Left forelimb (tissue), 1 donor: Measurements from ENCODE around the gene SSR2.

Source experiments
- DNase-seq: peaks from one replicate; pipeline ENCODE4 v3.0.0-alpha.2; 2018; ENCODE audit warnings: low spot score

Gene SSR2

DNA sequence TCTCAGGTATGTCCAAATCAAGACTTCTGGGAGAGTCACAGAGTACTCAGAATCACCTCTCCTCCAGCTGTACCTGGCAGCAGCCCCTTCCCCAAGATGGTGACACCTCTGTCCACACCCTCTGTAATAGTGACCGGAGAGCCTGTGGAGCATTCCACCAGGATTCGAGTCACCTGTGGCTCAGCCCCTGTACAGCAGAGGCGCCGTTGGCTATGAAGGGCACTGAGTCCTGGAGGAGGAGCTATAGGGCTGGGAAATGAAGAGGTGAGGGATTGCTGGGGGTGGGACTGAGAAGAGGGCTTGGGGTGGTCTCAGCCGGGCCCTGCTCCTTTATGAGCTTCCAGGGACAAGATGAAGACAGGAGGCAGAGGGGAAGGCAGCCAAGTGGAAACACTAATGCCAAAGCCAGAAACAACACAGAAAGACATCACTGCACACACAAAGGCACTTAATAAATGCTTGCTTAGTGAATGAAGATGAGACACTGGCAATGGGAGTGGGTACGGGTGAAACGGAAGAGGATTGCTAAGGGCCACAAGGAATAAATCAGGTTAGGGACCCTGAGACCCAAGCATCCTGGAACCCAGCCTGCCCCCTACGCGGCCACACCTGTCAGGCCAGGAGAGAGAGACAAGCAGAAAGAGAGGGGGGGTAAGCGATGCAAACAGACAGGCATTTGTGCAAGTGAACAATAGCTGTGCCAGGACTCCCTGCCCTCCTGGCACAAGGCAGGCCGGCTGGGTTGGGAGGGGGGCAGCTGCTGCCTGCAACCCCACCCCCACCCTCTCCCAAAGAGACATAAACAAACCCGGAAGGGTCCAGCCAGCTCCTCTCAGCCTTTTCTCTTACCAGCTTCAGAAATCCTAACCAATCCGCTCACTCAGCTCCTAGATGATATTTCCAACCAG is 46.3 kb downstream of the SSR2 start:
- DNase-seq, result no peak

DNA sequence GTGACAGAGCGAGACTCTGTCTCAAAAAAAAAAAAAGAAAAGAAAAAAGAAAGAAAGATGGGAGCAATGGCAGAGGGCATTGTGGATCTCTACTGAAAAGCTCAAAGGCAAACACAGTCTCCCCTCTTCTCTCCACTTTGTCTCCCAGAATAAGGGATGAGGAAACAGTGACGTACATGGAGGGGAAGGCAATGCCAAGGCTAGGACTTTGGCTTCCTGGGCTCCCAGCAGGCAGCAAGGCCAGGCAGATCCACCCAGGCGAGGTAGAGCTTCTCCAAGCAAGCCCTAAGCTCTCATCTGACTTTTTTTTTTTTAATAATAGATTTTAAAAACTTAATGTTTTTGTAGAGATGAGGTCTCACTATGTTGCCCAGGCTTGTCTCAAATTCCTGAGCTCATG is 47.0 kb downstream of the SSR2 start:
- no peak for DNase-seq

DNA sequence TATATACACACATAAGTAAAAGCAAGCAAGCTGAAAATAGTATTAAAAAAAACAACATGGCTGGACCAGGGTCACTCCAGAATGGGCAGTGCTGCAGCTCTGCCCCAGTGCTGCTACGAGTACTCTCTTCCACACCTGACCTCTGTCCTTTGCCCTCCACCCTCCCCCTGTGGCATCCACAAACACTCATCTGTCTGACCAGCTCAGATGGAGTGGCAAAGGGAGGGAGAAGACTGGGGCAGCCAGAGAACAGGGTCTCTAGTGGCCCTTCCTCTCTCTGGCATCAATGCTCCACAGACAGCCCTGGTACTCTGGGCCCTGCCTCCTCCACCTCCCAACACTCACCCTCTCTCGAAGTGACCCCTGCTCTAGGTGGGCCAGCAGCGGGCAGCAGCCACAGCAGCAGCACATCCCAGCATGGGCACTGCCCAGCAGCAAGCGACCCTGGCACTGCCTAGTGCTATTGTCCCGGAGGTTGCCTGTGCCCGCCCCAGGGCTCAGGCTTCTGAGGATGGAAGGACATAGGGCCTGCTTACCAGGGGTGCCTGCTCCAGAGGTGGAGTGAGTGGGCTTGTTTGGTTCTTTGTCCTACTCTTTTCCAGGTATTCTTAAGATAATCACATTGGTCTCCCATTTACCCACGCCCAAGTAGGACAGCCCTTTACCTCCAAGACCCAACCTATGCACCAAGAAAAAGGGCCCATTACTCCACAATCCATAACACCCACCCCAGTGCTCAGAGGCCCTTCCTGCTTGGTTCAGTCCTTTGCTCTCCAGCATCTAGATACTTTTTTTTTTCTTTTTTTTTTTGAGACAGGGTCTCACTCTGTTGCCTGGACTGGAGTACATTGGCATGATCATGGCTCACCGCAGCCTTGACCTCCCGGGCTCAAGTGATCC is 48.6 kb downstream of the SSR2 start:
- DNase-seq, result no peak

DNA sequence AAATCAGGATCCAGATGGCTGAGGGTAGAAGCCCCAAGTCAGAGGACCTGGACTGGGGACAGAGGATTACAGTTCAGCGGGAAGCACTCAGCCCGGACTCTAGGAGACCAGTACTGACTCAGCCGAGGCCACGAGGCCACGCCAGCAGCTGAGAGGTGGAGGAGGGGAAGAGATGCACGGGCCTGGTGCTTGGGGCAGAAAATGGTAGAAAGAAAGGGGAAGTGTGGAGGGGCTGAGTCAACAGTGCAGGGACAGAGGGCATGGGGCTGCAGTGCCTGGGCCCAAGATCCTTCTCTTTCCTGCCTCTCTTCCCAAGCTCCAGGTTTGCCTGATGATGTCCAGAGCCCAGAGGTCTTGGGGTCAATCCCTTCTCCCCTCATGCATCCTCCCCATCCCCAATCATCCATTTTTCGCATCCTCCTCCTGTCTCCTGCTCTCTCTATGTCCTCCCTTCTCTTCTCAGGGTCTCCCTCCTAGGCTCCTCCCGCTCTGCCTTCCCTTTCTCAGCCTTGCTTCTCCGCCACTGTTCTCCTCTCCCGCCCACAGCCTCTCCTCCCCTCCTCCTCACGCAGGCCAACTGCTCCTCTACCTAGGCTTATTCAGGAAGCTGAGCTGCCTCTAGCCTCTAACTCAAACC is 50.1 kb downstream of the SSR2 start:
- DNase-seq, result no peak

DNA sequence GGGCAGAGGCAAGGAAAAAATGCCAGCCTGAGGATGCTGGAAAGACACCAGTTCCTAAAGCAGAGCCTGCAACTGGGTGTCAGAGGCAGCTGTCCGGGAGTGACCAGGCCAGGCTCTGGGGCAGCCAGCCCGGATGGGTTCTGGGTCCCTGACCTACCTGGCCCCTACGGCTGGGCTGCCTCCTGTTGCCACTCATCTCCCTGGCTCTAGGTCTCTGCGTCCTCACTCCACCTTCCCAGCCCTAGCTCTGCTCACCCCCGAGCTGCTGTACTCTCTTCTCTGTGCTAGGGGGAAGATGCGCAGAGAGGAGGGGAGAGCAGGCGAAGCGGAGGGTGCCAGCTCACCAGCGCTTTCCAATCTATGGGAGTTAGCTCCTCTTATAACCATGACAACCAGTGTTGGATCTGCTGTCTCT is 51.4 kb downstream of the SSR2 start:
- no peak for DNase-seq

DNA sequence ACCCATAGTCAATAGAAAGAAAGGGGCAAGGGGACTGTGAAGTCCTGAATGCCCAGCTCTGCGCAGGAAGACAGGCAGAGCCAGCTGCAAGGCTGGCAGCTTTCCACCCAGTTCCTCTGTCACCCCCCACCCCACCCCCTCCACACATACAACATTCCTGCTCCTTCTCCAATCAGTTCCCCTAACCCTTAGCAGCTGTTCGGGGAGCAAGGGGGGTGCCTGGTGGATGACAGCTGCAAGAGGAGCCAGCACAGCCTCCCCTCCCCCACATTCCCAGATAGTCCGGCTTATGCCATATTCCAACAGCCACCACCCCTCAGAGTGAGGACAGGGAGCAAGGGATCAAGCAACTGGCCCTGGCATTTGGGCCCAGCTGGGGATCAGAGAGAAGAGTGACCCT is 52.1 kb downstream of the SSR2 start:
- DNase-seq, result peak; percentile 86

DNA sequence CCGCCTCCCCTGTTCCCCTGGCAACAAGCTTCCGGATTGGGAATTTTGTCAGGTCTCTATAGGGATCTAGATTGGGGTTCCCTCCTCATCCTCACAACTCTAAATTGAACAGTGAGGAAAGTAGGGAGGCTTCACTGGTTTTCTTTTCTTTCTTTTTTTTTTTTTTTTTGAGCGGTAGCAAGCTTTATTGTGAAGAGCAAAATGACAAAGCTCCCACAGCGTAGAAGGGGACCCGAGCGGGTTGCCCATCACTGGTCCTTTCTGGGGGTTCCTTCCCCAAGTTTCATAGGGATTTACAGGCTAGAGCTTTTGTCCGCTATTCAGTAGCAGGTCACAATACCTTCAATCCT is 52.7 kb downstream of the SSR2 start:
- no peak for DNase-seq

DNA sequence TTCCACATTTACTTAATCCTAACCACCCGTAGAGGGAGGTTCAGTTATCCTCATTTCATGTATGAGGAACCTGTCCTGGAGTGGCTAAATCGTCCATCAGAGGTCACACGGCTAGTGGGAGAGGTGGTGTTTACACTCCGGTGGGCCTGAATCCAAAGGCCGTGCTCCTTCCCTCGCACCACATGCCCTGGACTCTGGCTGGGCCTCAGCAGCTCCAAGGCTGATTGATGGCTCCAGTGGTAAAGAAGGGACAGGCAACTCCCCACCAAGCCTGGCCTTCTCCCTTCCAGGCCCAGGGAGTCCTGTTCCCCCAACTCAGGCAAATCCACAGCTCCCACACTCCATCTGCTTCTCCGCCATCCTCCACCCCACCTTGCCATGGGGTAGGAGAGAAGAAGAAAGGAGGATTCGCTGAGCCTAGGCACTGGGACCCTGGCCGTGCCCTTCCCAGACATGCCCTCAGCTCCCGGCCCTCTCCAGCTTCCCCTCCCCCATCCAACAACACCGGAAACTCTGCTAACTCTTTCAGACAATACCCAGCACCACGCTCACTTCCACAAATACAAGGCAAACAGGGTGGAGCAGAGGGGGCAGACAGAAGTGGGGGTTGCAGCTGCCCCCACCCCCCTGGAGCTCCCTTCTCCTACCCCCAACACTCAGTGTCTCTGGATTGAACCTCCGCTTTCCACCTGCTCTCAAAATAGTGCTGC is 53.3 kb downstream of the SSR2 start:
- no peak for DNase-seq

DNA sequence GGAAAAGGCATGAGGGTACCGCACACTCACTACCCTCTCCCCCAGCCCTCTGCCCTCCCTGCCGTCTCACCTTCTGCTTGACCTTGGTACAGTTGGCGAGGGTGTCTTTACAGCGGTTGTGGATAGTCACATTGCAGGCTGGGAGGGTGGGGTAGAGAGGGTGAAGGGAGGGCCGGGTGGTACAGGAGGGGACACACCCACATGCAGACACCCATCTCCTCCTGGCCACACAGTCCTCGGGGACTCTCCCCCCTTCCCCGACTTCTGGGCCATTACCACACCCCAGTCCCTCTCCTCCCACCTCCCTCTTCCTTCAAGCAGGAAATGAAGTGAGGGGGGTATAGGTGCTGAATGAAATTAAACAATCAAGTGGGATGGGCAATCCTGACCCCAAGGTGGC is 54.0 kb downstream of the SSR2 start:
- DNase-seq, result no peak

DNA sequence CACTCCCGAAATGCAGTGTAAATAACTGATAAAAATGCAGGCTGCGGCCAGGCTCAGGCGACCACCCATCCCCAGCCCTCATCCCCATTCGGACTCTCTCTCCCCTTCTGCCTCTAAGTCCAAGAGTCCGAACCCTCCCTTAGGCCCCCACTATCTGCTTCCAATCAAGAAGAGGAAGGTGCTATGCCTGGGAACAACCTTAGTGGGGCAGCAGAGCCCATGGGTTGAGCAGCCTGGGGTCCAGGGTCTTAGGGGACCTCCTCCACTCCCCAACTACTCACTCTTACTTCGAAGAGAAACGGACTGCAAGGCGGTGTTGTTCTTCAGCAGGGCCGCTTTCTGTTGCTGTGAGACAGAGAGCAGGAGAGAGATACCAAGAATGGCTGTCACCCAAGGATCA is 54.6 kb downstream of the SSR2 start:
- DNase-seq, result no peak

DNA sequence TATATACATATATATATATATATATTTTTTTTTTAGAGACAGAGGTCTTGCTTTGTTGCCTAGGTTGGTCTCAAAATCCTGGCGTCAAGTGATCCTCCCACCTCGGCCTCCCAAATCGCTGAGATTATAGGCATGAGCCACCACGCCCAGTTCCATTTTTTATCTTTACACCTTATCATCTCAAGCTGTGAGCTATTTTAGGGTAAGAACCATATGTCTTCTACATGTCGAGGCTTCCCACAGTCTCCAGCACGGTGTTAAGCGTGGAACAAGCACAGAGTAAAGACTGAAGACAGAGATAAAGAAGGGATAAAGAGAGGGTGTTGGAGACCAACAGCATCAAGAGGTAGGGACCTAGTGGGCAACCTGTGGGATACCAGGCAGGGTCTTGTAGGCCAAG is 56.6 kb downstream of the SSR2 start:
- no peak for DNase-seq

DNA sequence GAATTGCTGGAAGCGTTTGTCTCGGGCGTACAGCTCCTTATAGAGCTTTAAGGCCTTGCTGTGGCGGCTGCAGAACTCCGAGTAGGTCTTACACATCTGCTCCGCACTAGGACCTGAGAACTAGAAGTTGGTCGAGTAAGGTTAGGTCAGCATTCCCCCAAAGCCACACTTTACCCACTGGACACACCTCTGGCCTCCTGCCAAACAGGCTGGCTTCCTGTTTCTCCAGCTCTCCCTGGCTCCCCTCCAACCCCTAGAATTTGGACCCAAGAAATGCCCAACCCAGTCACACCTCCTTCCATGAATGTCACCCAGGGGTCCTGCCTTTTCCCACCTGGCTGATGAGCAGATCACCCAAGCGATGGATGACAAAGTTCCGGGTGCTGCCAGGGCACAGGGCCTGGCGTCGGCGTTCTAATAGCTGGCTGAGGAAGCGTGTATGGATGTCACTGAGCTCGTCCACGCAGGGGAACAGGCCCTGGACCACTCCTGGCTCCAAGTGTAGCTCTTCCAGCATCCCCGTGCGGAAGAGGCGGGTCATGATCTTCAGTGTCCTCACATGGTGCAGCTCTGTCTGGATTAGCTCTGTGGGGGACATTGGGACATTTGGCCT is 58.0 kb downstream of the SSR2 start:
- DNase-seq, result no peak

DNA sequence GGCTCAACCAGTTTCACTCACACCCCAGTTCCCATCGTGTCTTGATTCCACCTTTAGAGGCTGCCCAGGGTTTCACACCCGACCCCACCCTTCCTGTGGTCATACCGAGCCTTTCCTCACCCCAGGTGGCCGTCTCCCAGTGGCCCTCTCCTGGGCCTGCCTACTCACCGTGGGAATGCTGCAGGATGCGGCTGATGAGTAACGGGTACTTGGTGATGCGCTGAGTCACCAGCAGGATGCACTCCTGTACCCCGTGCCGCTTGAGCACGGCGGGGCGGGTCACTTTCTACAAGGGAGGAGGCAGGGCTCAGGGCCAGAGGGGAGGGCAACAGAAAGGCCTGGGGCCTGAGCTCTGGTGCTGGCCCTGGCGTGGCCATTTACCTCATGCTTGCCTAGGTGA is 58.8 kb downstream of the SSR2 start:
- no peak for DNase-seq

DNA sequence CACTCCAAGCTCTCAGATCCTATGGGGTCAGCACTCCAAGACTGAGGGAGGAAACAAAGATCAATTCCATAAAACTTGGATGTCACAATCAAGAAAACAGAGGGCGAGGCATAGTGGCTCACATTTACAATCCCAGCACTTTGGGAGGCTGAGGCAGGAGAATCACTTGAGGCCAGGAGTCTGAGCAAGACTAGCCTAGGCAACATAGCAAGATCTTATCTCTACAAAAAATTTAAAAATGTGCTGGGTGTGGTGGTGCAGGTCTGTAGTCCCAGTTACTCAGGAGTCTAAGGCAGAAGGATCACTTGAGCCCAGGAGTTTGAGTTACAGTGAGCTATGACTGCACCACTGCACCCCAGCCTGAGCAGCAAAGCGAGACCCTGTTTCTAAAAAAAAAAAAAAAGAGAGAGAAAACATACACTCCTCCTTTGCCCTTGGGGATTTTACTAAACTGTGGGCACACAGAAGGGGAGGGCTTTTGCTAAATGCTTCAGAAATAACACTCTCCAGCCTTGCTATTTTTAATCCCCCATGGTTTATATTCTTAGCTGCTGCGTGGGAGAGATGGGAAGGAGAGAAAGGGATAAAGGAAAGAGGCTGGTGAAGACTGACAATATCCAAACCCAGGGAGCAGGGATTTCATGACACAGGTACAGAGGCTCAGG is 60.5 kb downstream of the SSR2 start:
- no peak for DNase-seq
